HG03378 (cell line): ENCODE measurements around the gene PIWIL1.

Experiments used
- ATAC-seq: cut with Tn5 transposase; IDR thresholded peaks from one replicate; pipeline ENCODE4 v1.9.1; 2021; ENCODE audit warnings: mild to moderate bottlenecking, moderate library complexity; ENCODE audit not compliant: unreplicated experiment

Gene PIWIL1

DNA sequence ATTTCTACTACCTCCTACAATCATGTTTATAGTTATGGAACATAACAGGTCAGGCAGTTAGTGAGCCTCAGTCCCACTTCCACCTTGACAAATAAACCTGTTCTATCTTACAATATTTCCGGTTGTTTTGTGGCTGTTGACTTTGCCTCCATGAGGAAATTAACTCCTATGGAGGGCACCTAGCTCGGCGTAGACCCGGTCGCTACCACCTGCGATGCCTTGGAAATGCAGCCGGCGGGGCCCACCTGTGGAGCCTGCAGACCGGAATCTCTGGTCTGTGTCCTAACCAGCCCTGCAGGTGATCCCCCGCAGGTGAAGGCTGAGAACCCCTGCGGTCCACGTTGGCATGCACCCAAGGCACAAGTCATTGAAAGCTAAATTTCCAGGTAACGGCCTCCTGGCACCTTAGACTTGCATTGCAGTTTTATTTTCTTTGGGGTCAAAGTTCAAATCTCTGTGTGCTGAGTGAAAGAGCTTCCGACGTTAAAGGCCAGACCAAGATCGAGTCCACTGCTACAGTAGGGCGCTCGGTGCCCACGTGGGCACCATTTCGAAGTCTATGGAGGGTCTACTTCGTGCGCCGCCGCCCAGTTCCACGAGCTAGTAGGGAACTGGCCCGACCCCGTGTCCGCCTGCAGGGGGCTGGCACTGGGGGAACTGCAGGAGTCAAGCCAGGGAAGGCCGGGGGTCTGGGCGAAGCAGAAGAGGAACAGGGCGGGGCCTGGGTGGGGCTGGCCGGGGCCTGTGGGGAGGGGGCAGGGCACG is 782 bp upstream of the PIWIL1 start:
- ATAC-seq: no peak

GRCh38 chr12:130338794-130339601 is 1.3 kb downstream of the PIWIL1 start:
- ATAC-seq: no peak

DNA sequence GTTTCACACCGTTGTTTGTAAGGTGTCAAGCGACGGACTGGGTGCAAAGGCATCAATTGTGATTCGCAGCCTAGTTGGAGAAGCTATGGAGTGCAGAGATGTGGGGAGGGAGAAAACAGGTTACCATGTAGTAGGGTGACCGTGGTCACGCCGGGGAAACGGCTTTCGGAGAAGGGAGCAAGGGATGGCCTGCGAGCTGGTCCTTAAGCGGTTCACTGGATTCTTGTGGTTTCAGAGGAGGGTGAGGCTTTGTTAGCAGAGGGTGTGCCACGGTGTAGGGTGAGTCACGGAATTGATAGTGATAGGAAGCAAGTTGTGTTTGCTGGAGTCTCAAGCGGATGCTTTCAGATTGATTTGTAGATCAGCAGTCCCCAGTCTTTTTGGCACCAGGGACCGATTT is 2.3 kb downstream of the PIWIL1 start:
- no peak for ATAC-seq

- ATAC-seq: no peak
Measured at GRCh38 chr12:130342442-130342841, 4.8 kb downstream of the PIWIL1 start.

DNA sequence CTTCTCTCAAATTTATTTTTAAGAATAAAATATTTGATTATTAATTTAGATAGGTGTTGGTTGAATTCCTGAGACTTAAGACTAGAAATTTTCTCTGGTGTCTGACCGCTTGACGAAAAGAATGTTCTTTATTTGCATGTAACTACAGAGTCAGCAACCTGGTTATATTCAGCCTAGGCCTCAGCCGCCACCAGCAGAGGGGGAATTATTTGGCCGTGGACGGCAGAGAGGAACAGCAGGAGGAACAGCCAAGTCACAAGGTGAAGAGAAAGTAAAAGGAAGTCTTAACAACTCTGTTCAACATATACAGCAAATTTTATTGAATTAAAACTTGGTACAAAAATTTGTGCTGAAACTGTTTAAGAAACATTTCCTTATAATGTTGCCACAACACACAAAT is 5.2 kb downstream of the PIWIL1 start:
- ATAC-seq: no peak

DNA sequence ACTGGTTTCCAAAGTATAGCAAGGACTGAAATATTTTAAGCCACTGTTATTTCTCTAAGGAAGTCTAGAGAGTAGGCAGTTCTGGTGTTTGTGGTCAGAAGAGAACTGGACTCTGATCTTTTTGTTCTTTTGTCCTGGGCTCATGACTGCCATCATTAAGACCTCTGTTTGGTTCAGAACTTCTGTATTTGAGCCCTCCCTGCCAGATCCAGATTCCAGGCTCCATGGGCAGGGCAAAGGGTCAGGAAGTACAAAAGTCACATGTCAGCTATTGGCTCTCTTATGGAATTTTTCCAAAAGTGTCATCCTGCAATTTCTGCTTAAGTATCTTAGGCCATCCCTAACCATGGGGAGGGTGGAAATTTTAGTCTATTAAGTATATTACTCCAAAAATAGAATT is 6.8 kb downstream of the PIWIL1 start:
- ATAC-seq: no peak

GRCh38 chr12:130345292-130345691 is 7.6 kb downstream of the PIWIL1 start:
- no peak for ATAC-seq

- ATAC-seq: no peak
Measured at GRCh38 chr12:130347588-130347987, 9.9 kb downstream of the PIWIL1 start.

DNA sequence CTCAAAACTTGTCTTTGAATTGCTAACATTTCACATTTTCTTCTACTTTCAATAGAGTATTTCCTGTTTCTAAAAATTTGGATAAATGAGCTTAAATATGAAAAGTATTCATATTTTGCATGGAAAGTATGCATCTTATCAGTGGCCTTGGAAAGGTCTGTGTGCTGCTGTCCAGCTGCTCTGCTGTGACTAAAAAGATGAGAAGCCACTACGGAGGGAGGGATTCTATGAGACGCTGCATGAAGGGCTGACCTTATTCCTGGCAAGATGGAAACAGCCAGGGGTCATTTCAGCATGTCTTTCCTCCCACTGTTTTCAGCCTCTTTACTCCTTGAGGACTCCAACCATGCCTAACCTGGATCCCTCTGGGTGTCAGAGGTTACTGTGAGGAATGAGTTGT is 13.0 kb downstream of the PIWIL1 start:
- no peak for ATAC-seq

DNA sequence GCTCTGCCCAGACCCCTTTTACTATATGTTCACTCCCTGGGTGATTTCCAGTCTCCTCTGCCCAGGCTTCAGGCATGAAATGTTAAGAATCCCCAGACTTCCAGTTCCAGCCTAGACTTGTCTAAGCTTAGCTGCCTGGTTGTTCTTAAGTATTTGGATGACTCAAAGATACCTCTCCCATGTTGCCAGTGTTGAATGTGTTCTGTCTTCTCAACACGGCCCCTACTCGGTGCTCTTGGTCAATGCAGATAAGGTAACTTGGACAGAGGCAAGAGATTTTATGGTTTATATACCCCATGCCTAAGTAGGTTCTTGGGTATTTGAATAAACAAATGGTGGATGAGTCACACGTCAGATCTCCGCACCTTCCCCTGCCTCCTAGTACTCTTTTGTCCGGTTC is 13.6 kb downstream of the PIWIL1 start:
- no peak for ATAC-seq

- ATAC-seq: no peak
Measured at GRCh38 chr12:130353081-130353480, 15.4 kb downstream of the PIWIL1 start.

DNA sequence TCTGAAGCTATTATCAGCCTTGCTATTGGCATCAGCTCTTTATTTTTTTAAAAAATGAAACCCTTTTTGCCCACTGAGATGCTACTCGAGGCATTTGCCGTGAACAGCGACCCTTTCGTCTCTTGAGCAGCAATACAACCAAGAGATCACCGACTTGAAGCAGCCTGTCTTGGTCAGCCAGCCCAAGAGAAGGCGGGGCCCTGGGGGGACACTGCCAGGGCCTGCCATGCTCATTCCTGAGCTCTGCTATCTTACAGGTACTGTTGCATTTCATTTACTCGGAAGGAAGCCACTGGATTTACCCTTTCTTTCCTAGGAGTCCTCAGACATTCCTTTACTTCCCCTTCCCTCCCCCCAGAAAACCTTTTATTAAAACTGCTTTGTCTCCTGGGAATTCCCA is 16.7 kb downstream of the PIWIL1 start:
- no peak for ATAC-seq

GRCh38 chr12:130356222-130356621 is 18.5 kb downstream of the PIWIL1 start:
- no peak for ATAC-seq

GRCh38 chr12:130357241-130357640 is 19.6 kb downstream of the PIWIL1 start:
- no peak for ATAC-seq

GRCh38 chr12:130357729-130358330 is 20.1 kb downstream of the PIWIL1 start:
- no peak for ATAC-seq

DNA sequence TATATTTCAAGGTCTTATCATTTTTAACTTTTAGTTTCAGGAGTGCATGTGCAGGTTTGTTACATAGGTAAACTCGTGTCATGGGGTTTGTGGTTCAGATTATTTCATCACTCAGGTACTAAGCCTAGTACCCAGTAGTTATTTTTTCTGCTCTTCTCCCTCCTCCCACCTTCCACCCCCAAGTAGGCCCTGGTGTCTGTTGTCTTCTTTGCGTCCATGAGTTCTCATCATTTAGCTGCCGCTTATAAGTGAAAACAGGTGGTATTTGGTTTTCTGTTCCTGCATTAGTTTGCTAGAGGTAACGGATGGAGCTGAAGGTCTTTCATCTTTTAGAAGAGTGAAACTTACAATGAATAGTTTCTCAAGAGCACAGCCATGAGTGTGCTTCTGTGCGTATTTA is 24.4 kb downstream of the PIWIL1 start:
- ATAC-seq: no peak

DNA sequence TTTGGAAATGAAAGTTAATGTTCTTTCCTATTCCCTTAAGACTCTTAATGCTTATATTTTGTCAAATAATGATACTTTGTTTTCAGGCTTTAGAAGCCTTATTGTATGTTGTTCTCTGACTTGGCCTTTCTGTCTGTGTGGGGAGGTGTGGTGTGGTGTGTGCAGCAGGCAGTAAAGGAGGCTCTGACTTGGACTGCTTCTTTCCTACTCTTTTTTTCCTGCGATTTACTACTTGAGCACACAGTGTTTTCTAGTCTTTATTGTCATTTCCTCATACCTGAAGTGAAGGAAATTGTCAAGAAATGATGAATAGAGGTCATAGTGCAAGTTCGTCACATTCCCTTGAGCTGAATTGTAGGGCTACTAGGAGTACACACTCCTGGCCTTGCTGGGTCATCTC is 26.9 kb downstream of the PIWIL1 start:
- ATAC-seq: no peak

GRCh38 chr12:130366159-130366558 is 28.5 kb downstream of the PIWIL1 start:
- no peak for ATAC-seq

DNA sequence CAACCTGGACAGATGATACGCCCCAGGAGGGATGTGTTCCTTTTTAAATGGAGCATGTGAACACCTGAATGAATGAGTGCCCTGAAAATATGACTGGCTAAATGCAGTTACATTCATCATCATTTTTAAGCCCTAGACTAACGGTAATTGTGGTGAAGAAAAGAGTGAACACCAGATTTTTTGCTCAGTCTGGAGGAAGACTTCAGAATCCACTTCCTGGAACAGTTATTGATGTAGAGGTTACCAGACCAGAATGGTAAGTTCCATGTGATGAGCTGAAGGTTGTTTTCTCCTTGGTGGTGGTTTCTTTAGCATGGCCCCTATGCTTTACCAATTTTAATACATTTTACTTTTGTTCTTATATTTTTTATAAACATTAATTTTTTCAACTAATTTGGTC is 29.3 kb downstream of the PIWIL1 start:
- ATAC-seq: no peak

GRCh38 chr12:130367523-130367922 is 29.8 kb downstream of the PIWIL1 start:
- ATAC-seq: no peak

- ATAC-seq: no peak
Measured at GRCh38 chr12:130369816-130370215, 32.1 kb downstream of the PIWIL1 start.

DNA sequence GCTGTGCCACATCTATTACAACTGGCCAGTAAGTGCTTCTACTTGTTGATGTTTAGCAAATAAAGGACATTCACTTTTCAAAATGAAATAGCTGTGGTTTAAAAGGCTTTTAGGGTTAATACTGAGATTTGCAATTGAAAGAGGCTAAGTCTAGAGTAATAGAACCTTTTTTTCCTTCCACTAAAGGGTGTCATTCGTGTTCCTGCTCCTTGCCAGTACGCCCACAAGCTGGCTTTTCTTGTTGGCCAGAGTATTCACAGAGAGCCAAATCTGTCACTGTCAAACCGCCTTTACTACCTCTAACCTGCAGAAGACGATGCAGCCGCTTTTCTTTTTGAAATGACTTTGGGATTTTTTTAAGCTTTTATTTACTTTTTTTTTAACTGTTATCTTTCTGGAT is 33.6 kb downstream of the PIWIL1 start:
- ATAC-seq: no peak
